Loucy (cell line): ENCODE measurements around the gene SLC39A9.

ENCODE experiments used
- H2AFZ ChIP-seq: fragments of 200-600 bp; sonication (generic); 2 replicates; pipeline ENCODE4 v1.6.0; 2016; ENCODE audit warnings: antibody characterized with exemption, mild to moderate bottlenecking, low read length, moderate library complexity
- H3F3A ChIP-seq: fragments of 200-600 bp; 2 replicates; pipeline ENCODE4 v1.6.0; 2016; ENCODE audit warnings: antibody characterized with exemption, low read depth, mild to moderate bottlenecking
- H3K27me3 ChIP-seq: fragments of 200-600 bp; sonication (generic); 2 replicates; pipeline ENCODE4 v1.6.1; 2014; ENCODE audit warnings: low read length, mild to moderate bottlenecking; ENCODE audit not compliant: insufficient read depth, poor library complexity, severe bottlenecking
- H3K36me3 ChIP-seq: fragments of 200-600 bp; sonication (generic); 2 replicates; pipeline ENCODE4 v1.6.1; 2016; ENCODE audit warnings: low read length; ENCODE audit not compliant: insufficient read depth
- H3K4me1 ChIP-seq: fragments of 200-600 bp; sonication (generic); 2 replicates; pipeline ENCODE4 v1.5.1; 2014; ENCODE audit warnings: low read length, mild to moderate bottlenecking; ENCODE audit not compliant: insufficient read depth, poor library complexity, severe bottlenecking
- H3K4me2 ChIP-seq: fragments of 200-600 bp; sonication (generic); 2 replicates; pipeline ENCODE4 v1.6.0; 2014; ENCODE audit warnings: antibody characterized with exemption, low read length, low read depth, mild to moderate bottlenecking; ENCODE audit not compliant: poor library complexity, severe bottlenecking
- H3K4me3 ChIP-seq: fragments of 200-600 bp; sonication (generic); 2 replicates; pipeline ENCODE4 v1.5.1; 2014; ENCODE audit warnings: low read length, mild to moderate bottlenecking, mixed read lengths; ENCODE audit not compliant: poor library complexity, severe bottlenecking
- H3K79me2 ChIP-seq: fragments of 200-600 bp; sonication (generic); 2 replicates; pipeline ENCODE4 v1.6.1; 2014; ENCODE audit warnings: low read length; ENCODE audit not compliant: insufficient read depth
- H3K9ac ChIP-seq: fragments of 200-600 bp; sonication (generic); 2 replicates; pipeline ENCODE4 v1.6.0; 2014; ENCODE audit warnings: mild to moderate bottlenecking, low read depth, low read length, moderate library complexity; ENCODE audit not compliant: poor library complexity, severe bottlenecking
- H3K9me2 ChIP-seq: fragments of 200-600 bp; sonication (generic); replicated peaks from 2 replicates; pipeline ENCODE4 v1.6.1; 2016; ENCODE audit warnings: low read depth, low read length, mixed read lengths
- H3K9me3 ChIP-seq: fragments of 200-600 bp; sonication (generic); 2 replicates; pipeline ENCODE4 v1.6.1; 2014; ENCODE audit warnings: mild to moderate bottlenecking, antibody characterized with exemption, low read length, low read depth; ENCODE audit not compliant: insufficient read depth
- H4K20me1 ChIP-seq: fragments of 200-600 bp; sonication (generic); 2 replicates; pipeline ENCODE4 v1.6.0; 2014; ENCODE audit warnings: antibody characterized with exemption, low read length, mild to moderate bottlenecking; ENCODE audit not compliant: insufficient read depth, poor library complexity, severe bottlenecking
- EZH2phosphoT487 ChIP-seq: fragments of 200-600 bp; IDR thresholded peaks from 2 replicates; pipeline ENCODE4 v1.6.1; 2018; ENCODE audit warnings: antibody characterized with exemption, mild to moderate bottlenecking, moderate library complexity, borderline replicate concordance
- TF ChIP-seq, protein P1 (sequence below): fragments of 200-600 bp; sonication (generic); conservative IDR thresholded peaks from 2 replicates; pipeline ENCODE4 v1.5.1; 2014; ENCODE audit warnings: mild to moderate bottlenecking, antibody characterized with exemption, low read length

SLC39A9 gene

DNA sequence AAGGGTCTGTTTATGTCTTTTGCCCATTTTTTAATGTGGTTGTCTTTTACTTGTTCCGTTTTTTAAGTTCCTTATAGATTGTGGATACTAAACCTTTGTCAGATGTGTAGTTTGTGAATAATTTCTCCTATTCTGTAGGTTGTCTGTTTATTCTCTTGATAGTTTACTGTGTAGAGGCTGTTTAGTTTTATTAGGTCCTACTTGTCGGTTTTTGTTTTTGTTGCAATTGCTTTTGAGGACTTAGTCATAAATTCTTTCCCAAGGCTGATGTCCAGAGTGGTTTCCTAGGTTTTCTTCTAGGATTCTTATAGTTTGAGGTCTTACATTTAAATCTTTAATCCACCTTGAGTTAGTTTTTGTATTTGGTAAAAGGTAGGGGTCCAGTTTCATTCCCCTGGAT, 33.9 kb downstream of the SLC39A9 start:
- H3K4me1 ChIP-seq = no peaks in the 10 kb centered on the region
- H3F3A ChIP-seq = no peaks in the 10 kb centered on the region
- no peaks in the 10 kb centered on the region for H3K9me3 ChIP-seq
- H3K4me2 ChIP-seq = no peak overlapping the region
- H4K20me1 ChIP-seq = no peaks in the 10 kb centered on the region
- H3K79me2 ChIP-seq = peaks cover 46% of the 10 kb centered on the region
- no peaks in the 10 kb centered on the region for H3K27me3 ChIP-seq
- TF ChIP-seq, protein P1, sequence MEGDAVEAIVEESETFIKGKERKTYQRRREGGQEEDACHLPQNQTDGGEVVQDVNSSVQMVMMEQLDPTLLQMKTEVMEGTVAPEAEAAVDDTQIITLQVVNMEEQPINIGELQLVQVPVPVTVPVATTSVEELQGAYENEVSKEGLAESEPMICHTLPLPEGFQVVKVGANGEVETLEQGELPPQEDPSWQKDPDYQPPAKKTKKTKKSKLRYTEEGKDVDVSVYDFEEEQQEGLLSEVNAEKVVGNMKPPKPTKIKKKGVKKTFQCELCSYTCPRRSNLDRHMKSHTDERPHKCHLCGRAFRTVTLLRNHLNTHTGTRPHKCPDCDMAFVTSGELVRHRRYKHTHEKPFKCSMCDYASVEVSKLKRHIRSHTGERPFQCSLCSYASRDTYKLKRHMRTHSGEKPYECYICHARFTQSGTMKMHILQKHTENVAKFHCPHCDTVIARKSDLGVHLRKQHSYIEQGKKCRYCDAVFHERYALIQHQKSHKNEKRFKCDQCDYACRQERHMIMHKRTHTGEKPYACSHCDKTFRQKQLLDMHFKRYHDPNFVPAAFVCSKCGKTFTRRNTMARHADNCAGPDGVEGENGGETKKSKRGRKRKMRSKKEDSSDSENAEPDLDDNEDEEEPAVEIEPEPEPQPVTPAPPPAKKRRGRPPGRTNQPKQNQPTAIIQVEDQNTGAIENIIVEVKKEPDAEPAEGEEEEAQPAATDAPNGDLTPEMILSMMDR = no peak
- TF ChIP-seq EZH2phosphoT487 = no peak
- no peak overlapping the region for H3K9ac ChIP-seq
- no peaks in the 10 kb centered on the region for H3K9me2 ChIP-seq
- H3K36me3 ChIP-seq = peaks cover 20% of the 10 kb centered on the region; the same call in 1 of the 2 replicates
- H3K4me3 ChIP-seq = no peak overlapping the region
- no peak overlapping the region for H2AFZ ChIP-seq

DNA sequence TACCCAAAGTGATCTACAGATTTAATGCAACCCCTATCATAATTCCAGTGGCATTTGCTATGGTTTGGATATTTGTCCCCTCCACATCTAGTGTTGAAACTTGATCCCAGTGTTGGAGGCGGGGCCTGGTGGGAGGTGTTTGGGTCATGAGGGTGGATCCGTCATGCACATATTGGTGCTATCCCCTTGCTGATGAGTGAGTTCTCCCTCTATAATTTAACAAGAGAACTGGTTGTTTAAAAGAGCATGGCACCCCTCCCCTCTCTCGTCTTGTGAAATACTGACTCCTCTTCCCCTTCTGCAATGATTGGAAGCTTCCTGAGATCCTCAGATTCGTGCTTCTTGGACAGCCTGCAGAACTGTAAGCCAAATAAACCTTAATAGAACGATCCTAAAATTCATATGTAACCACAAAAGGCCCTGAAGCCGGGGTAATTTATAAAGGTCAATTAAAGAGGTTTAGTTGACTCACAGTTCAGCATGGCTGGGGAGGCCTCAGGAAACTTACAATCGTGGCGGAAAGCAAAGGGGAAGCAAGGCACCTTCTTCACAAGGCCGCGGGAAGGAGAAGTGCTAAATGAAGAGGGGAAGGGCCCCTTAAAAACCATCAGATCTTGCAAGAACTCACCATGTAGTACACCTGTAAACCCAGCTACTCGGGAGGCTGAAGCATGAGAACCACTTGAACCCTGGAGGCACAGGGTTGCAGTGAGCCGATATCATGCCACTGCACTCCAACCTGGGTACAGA, 41.2 kb downstream of the SLC39A9 start:
- no peak for TF ChIP-seq EZH2phosphoT487
- TF ChIP-seq, protein P1 = no peak
- Histone ChIP-seq H3K4me1 (no peaks in the 10 kb centered on the region), H3K9me2 (no peaks in the 10 kb centered on the region), H2AFZ (no peak overlapping the region), H3K4me2 (no peak overlapping the region), H4K20me1 (no peaks in the 10 kb centered on the region), H3K79me2 (peaks cover 25% of the 10 kb centered on the region), H3K4me3 (no peak overlapping the region), H3K9me3 (no peaks in the 10 kb centered on the region), H3F3A (no peaks in the 10 kb centered on the region; the same call in 1 of the 2 replicates), H3K27me3 (no peaks in the 10 kb centered on the region), H3K36me3 (peaks cover 29% of the 10 kb centered on the region), H3K9ac (no peak overlapping the region)

GRCh38 chr14:69441948-69442347, 43.5 kb downstream of the SLC39A9 start:
- TF ChIP-seq, protein P1 = no peak
- no peak for TF ChIP-seq EZH2phosphoT487
- Histone ChIP-seq H3F3A (no peaks in the 10 kb centered on the region; the same call in 1 of the 2 replicates), H3K9ac (no peak overlapping the region), H4K20me1 (no peaks in the 10 kb centered on the region), H3K9me2 (no peaks in the 10 kb centered on the region), H3K79me2 (peaks cover 4% of the 10 kb centered on the region; the same call in 1 of the 2 replicates), H2AFZ (no peak overlapping the region), H3K4me2 (no peak overlapping the region), H3K4me3 (no peak overlapping the region), H3K4me1 (no peaks in the 10 kb centered on the region), H3K9me3 (no peaks in the 10 kb centered on the region), H3K27me3 (no peaks in the 10 kb centered on the region), H3K36me3 (peaks cover 36% of the 10 kb centered on the region)
